Measurements from ENCODE around the gene PCCA. TPM values are rescaled to one million over a fixed set of nuclear protein-coding genes. Genes with fewer than 3 reads are reported as not detected.

PCCA gene
- polyA plus RNA-seq, 1 experiment, result 22.6 TPM

GRCh38 chr13:100490692-100491091 is 401.8 kb downstream of the PCCA start:
- no peak for DNase-seq (ENCODE audit: low read depth, low spot score)
- no peak for TF ChIP-seq CTCF (IDR thresholded peaks at IDR 0.05; ENCODE audit: low read depth, low read length)
- H3K9me3 ChIP-seq (ENCODE audit: control insufficient read depth, insufficient read depth, low read length), result no peaks in the 10 kb centered on the region
- no peak overlapping the region for H3K4me3 ChIP-seq (ENCODE audit: low read depth, low read length)
- no peak overlapping the region for H3K27ac ChIP-seq (ENCODE audit: low read depth, low read length)
- ChIA-PET CTCF (no interaction called here), POLR2A (no interaction called here)
- H3K27me3 ChIP-seq (ENCODE audit: control insufficient read depth, insufficient read depth, low read length), result no peaks in the 10 kb centered on the region

- no peak overlapping the region for H3K27ac ChIP-seq (ENCODE audit: low read depth, low read length)
- H3K27me3 ChIP-seq (ENCODE audit: control insufficient read depth, insufficient read depth, low read length), result no peaks in the 10 kb centered on the region
- peak; percentile 28; the same call in 1 of the 2 replicates for TF ChIP-seq CTCF (IDR thresholded peaks at IDR 0.05; ENCODE audit: low read depth, low read length)
- ChIA-PET CTCF (no interaction called here), POLR2A (no interaction called here)
- no peaks in the 10 kb centered on the region for H3K9me3 ChIP-seq (ENCODE audit: control insufficient read depth, insufficient read depth, low read length)
- no peak for DNase-seq (ENCODE audit: low read depth, low spot score)
- no peak overlapping the region for H3K4me3 ChIP-seq (ENCODE audit: low read depth, low read length)
These were observed 402.4 kb downstream of the PCCA start for GRCh38 chr13:100491164-100491842.

GRCh38 chr13:100493418-100493817 is 404.5 kb downstream of the PCCA start:
- POLR2A ChIA-PET, result no interaction called here

GRCh38 chr13:100495455-100495854 is 406.6 kb downstream of the PCCA start:
- Histone ChIP-seq H3K9me3 (ENCODE audit: control insufficient read depth, insufficient read depth, low read length) (no peaks in the 10 kb centered on the region), H3K27ac (ENCODE audit: low read depth, low read length) (no peak overlapping the region), H3K27me3 (ENCODE audit: control insufficient read depth, insufficient read depth, low read length) (no peaks in the 10 kb centered on the region), H3K4me3 (ENCODE audit: low read depth, low read length) (no peak overlapping the region)
- ChIA-PET POLR2A (interaction anchor here (0.5 kb wide), 1 partner anchor 376 kb away, joined by 3 read pairs; no protein-coding TSS in a partner anchor), CTCF (interaction anchor here (0.6 kb wide), 1 partner anchor 579 kb away, joined by 3 read pairs; no protein-coding TSS in a partner anchor)
- no peak for TF ChIP-seq CTCF (IDR thresholded peaks at IDR 0.05; ENCODE audit: low read depth, low read length)
- no peak for DNase-seq (ENCODE audit: low read depth, low spot score)

More at GRCh38 chr13:100493418-100493817, 404.5 kb downstream of the PCCA start:
- DNase-seq (ENCODE audit: low read depth, low spot score), result no peak
- H3K4me3 ChIP-seq (ENCODE audit: low read depth, low read length), result no peak overlapping the region
- CTCF ChIA-PET, result no interaction called here
- H3K9me3 ChIP-seq (ENCODE audit: control insufficient read depth, insufficient read depth, low read length), result no peaks in the 10 kb centered on the region
- H3K27ac ChIP-seq (ENCODE audit: low read depth, low read length), result no peak overlapping the region
- H3K27me3 ChIP-seq (ENCODE audit: control insufficient read depth, insufficient read depth, low read length), result no peaks in the 10 kb centered on the region
- TF ChIP-seq CTCF (IDR thresholded peaks at IDR 0.05; ENCODE audit: low read depth, low read length), result no peak

GRCh38 chr13:100497389-100497788 is 408.5 kb downstream of the PCCA start:
- Histone ChIP-seq H3K27ac (ENCODE audit: low read depth, low read length) (no peak overlapping the region), H3K9me3 (ENCODE audit: control insufficient read depth, insufficient read depth, low read length) (no peaks in the 10 kb centered on the region), H3K4me3 (ENCODE audit: low read depth, low read length) (no peak overlapping the region), H3K27me3 (ENCODE audit: control insufficient read depth, insufficient read depth, low read length) (no peaks in the 10 kb centered on the region)
- no peak for DNase-seq (ENCODE audit: low read depth, low spot score)
- ChIA-PET POLR2A (no interaction called here), CTCF (interaction anchor here (0.6 kb wide), 1 partner anchor 263 kb away, joined by 5 read pairs; no protein-coding TSS in a partner anchor)
- TF ChIP-seq CTCF (IDR thresholded peaks at IDR 0.05; ENCODE audit: low read depth, low read length), result no peak

All from AG04450 (cell line).